HL-60 (cell line): ENCODE measurements around the gene TRIM44.

Source experiments
- DNase-seq, 2 experiments: peaks; one replicate each; pipeline ENCODE4 v3.0.0-alpha.2; 2010 to 2020; ENCODE audit warnings: low read depth in 1 of 2, low spot score in 1 of 2
- H3K27ac ChIP-seq: fragments of 250-450 bp; sonication (Bioruptor Pico); replicated peaks from 2 replicates; pipeline ENCODE4 v1.5.1; 2020; ENCODE audit warnings: mild to moderate bottlenecking, moderate library complexity
- H3K27me3 ChIP-seq: fragments of 250-450 bp; sonication (Bioruptor Pico); 2 replicates; pipeline ENCODE4 v1.5.1; 2021; ENCODE audit warnings: mild to moderate bottlenecking, moderate library complexity; ENCODE audit not compliant: insufficient read depth, poor library complexity, severe bottlenecking
- H3K4me3 ChIP-seq: replicated peaks from 2 replicates; pipeline ENCODE4 v1.5.1; 2011; ENCODE audit warnings: mild to moderate bottlenecking, control low read depth, low read length; ENCODE audit not compliant: insufficient read depth
- GABPA ChIP-seq: IDR thresholded peaks from 2 replicates; pipeline ENCODE4 v1.6.1; 2012; ENCODE audit warnings: low read depth
- POLR2AphosphoS5 ChIP-seq: IDR thresholded peaks from 2 replicates; pipeline ENCODE4 v1.6.1; 2012; ENCODE audit warnings: low read depth
- SPI1 ChIP-seq: IDR thresholded peaks from 2 replicates; pipeline ENCODE4 v1.6.1; 2012; ENCODE audit warnings: low read depth, mild to moderate bottlenecking, borderline replicate concordance
- TF ChIP-seq, protein P1 (sequence below): IDR thresholded peaks from one replicate; pipeline ENCODE4 v1.5.1; 2011; ENCODE audit warnings: low read length, control low read depth, inconsistent platforms; ENCODE audit not compliant: insufficient read depth
- TF ChIP-seq, protein P2 (sequence below): IDR thresholded peaks from 2 replicates; pipeline ENCODE4 v1.6.1; 2012; ENCODE audit warnings: low read depth; ENCODE audit not compliant: insufficient replicate concordance

Gene TRIM44

DNA sequence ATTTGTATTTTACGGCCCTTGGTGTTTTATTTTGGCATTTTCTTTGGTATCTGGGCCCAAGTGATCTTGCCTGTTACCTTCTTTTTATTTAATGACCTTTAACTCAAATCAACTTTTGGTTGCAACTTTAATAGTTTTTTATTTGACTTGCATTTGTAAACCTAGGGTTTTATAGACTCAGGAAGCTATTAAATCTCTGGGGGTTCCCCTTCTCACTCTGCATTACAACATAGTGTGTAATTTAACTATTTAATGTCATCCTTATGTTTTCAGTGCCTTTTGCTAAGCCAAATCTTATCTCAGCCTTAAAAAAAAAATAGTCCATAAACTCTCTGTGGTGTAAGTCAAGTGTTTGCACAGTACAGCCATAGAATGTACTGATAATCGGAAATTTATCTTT lies 41.0 kb upstream of the TRIM44 start:
- no peak overlapping the region for H3K27ac ChIP-seq
- TF ChIP-seq POLR2AphosphoS5 (no peak), SPI1 (no peak), GABPA (no peak)
- TF ChIP-seq, protein P1, sequence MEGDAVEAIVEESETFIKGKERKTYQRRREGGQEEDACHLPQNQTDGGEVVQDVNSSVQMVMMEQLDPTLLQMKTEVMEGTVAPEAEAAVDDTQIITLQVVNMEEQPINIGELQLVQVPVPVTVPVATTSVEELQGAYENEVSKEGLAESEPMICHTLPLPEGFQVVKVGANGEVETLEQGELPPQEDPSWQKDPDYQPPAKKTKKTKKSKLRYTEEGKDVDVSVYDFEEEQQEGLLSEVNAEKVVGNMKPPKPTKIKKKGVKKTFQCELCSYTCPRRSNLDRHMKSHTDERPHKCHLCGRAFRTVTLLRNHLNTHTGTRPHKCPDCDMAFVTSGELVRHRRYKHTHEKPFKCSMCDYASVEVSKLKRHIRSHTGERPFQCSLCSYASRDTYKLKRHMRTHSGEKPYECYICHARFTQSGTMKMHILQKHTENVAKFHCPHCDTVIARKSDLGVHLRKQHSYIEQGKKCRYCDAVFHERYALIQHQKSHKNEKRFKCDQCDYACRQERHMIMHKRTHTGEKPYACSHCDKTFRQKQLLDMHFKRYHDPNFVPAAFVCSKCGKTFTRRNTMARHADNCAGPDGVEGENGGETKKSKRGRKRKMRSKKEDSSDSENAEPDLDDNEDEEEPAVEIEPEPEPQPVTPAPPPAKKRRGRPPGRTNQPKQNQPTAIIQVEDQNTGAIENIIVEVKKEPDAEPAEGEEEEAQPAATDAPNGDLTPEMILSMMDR, result no peak
- TF ChIP-seq, protein P2, sequence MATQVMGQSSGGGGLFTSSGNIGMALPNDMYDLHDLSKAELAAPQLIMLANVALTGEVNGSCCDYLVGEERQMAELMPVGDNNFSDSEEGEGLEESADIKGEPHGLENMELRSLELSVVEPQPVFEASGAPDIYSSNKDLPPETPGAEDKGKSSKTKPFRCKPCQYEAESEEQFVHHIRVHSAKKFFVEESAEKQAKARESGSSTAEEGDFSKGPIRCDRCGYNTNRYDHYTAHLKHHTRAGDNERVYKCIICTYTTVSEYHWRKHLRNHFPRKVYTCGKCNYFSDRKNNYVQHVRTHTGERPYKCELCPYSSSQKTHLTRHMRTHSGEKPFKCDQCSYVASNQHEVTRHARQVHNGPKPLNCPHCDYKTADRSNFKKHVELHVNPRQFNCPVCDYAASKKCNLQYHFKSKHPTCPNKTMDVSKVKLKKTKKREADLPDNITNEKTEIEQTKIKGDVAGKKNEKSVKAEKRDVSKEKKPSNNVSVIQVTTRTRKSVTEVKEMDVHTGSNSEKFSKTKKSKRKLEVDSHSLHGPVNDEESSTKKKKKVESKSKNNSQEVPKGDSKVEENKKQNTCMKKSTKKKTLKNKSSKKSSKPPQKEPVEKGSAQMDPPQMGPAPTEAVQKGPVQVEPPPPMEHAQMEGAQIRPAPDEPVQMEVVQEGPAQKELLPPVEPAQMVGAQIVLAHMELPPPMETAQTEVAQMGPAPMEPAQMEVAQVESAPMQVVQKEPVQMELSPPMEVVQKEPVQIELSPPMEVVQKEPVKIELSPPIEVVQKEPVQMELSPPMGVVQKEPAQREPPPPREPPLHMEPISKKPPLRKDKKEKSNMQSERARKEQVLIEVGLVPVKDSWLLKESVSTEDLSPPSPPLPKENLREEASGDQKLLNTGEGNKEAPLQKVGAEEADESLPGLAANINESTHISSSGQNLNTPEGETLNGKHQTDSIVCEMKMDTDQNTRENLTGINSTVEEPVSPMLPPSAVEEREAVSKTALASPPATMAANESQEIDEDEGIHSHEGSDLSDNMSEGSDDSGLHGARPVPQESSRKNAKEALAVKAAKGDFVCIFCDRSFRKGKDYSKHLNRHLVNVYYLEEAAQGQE, result no peak
- peaks cover 29% of the 10 kb centered on the region for H3K27me3 ChIP-seq
- no peak for DNase-seq
- no peak overlapping the region for H3K4me3 ChIP-seq

DNA sequence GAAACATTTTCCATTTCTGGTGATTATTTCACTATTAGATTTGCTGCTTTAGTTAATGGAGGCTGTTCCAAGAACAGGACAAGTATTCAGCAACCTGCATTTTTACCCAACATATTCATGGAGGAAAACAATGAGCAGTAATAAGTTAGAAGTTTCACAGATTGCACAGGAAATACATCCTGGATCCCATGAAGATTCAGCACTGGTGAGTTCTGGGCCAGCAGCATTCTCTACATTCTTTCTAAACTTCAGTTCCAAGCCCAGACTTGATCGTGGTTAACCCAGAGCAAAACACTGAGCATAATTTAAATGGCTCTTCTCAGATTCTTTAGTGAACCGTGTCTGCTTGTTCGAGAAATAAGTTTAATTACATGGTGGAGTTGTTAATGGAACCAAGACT lies 40.5 kb upstream of the TRIM44 start:
- Histone ChIP-seq H3K27ac (no peak overlapping the region), H3K27me3 (peaks cover 29% of the 10 kb centered on the region), H3K4me3 (no peak overlapping the region)
- no peak for DNase-seq
- TF ChIP-seq, protein P1, result no peak
- TF ChIP-seq POLR2AphosphoS5, result no peak
- TF ChIP-seq SPI1, result no peak
- no peak for TF ChIP-seq GABPA
- TF ChIP-seq, protein P2, result no peak

DNA sequence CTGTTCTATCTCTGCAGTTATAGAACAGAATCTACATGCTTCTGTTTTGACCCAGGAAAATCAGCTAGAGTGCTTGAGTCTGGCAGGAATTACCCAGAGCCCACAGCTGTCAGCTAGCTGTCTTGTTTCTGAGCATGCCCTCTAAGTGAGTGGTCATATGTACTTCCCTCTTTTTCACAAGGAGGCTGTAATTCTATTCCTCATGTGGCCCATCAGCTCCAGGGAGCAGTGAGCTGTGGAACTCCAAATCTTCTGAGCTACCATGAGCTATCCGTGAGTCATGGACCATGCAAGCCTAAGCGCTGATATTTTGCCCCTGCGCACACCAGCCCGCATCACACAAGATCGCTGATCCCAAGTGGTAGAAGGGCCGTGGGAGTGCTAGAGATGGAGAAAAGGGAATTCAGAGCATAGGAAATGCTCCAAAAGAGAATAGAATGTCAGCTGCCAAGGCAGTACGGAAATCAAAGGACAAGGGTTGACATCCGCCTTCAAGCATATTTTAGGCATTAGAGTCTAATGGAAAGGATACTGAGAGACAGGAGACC lies 38.9 kb upstream of the TRIM44 start:
- Histone ChIP-seq H3K27me3 (peaks cover 22% of the 10 kb centered on the region), H3K4me3 (no peak overlapping the region), H3K27ac (no peak overlapping the region)
- no peak for TF ChIP-seq GABPA
- TF ChIP-seq SPI1, result no peak
- TF ChIP-seq, protein P1, result no peak
- TF ChIP-seq, protein P2, result no peak
- no peak for TF ChIP-seq POLR2AphosphoS5
- no peak for DNase-seq
